H1 (cell line): ENCODE measurements around the gene CFAP97. TPM values are rescaled to one million over a fixed set of nuclear protein-coding genes. Genes with fewer than 3 reads are reported as not detected.

Experiments used
- CTCF ChIA-PET: fragments of 300-600 bp; sonication (Branson Sonifier 250); formaldehyde crosslinking; loops from one replicate; lab custom pipeline; 2021; ENCODE audit not compliant: partially characterized antibody; lab: Charles Lee
- POLR2A ChIA-PET: fragments of 300-600 bp; sonication (Branson Sonifier 250); formaldehyde crosslinking; loops from one replicate; lab custom pipeline; 2021; ENCODE audit warnings: inconsistent platforms; ENCODE audit not compliant: partially characterized antibody; lab: Charles Lee
- DNase-seq, 2 experiments: peaks; one replicate each; pipeline versions ENCODE4 v3.0.0 to v3.0.0-alpha.2; 2010 to 2022; ENCODE audit warnings: low spot score in 2 of 2, low read depth in 1 of 2, mixed read lengths in 1 of 2
- FAIRE-seq: peaks from 2 replicates; lab custom pipeline; 2011; peaks lifted over from hg19 to GRCh38; lab: Jason Lieb, UNC
- H2AFZ ChIP-seq: 2 replicates; pipeline ENCODE4 v1.8.1; 2012; ENCODE audit warnings: low read length, inconsistent platforms
- H2AK5ac ChIP-seq: 2 replicates; pipeline ENCODE4 v1.6.1; 2013; ENCODE audit warnings: low read depth, low read length
- H2BK120ac ChIP-seq: replicated peaks from 2 replicates; pipeline ENCODE3; 2013; ENCODE audit warnings: low read depth, low read length, inconsistent platforms
- H2BK12ac ChIP-seq: 2 replicates; pipeline ENCODE4 v1.6.1; 2013; ENCODE audit warnings: low read depth, low read length
- H2BK15ac ChIP-seq: 2 replicates; pipeline ENCODE4 v1.6.1; 2013; ENCODE audit warnings: low read length
- H2BK20ac ChIP-seq: 2 replicates; pipeline ENCODE4 v1.6.1; 2013; ENCODE audit warnings: low read length
- H2BK5ac ChIP-seq: 2 replicates; pipeline ENCODE4 v1.6.1; 2013; ENCODE audit warnings: low read depth, low read length
- H3K14ac ChIP-seq: 2 replicates; pipeline ENCODE4 v1.6.1; 2013; ENCODE audit warnings: inconsistent platforms; ENCODE audit not compliant: insufficient read length
- H3K18ac ChIP-seq: 2 replicates; pipeline ENCODE4 v1.6.1; 2013; ENCODE audit warnings: low read length; ENCODE audit errors: extremely low read depth
- H3K23ac ChIP-seq: 2 replicates; pipeline ENCODE4 v1.6.1; 2013; ENCODE audit warnings: inconsistent platforms; ENCODE audit not compliant: insufficient read length
- H3K23me2 ChIP-seq: 2 replicates; pipeline ENCODE4 v1.6.1; 2013; ENCODE audit warnings: low read depth, low read length
- H3K27ac ChIP-seq: 2 replicates; pipeline ENCODE4 v1.6.1; 2011; ENCODE audit warnings: low read depth, low read length, inconsistent platforms
- H3K27me3 ChIP-seq, 4 experiments: replicated peaks in 1 of 4; 1 replicate in 1 of 4; 2 replicates in 3 of 4; pipeline versions ENCODE4 v1.6.1 to v1.8.1; 2011 to 2013; ENCODE audit warnings: low read length in 3 of 4, mild to moderate bottlenecking in 3 of 4, inconsistent platforms in 2 of 4, mixed read lengths in 2 of 4, moderate library complexity in 1 of 4; ENCODE audit not compliant: control insufficient read depth in 3 of 4, insufficient read depth in 3 of 4; ENCODE audit errors: extremely low read depth in 1 of 4
- H3K36me3 ChIP-seq, 4 experiments: 2 replicates each; pipeline versions ENCODE4 v1.6.1 to v1.8.1; 2011 to 2013; ENCODE audit warnings: mild to moderate bottlenecking in 4 of 4, low read length in 3 of 4, moderate library complexity in 2 of 4, control low read depth in 1 of 4, inconsistent platforms in 1 of 4; ENCODE audit not compliant: insufficient read depth in 4 of 4, control insufficient read depth in 2 of 4
- H3K4ac ChIP-seq: replicated peaks from 2 replicates; pipeline ENCODE3; 2013; ENCODE audit warnings: low read length, low read depth, mixed read lengths, inconsistent platforms; ENCODE audit not compliant: insufficient read length
- H3K4me1 ChIP-seq, 4 experiments: replicated peaks in 1 of 4; 1 replicate in 1 of 4; 2 replicates in 3 of 4; pipeline versions ENCODE4 v1.6.1 to v1.8.1; 2011 to 2013; ENCODE audit warnings: low read length in 3 of 4, inconsistent platforms in 2 of 4, mixed read lengths in 1 of 4; ENCODE audit not compliant: insufficient read depth in 4 of 4, control insufficient read depth in 3 of 4
- H3K4me2 ChIP-seq, 2 experiments: 2 replicates each; pipeline versions ENCODE4 v1.6.1 to v1.8.1; 2011 to 2013; ENCODE audit warnings: low read depth in 2 of 2, low read length in 2 of 2, control low read depth in 1 of 2, inconsistent platforms in 1 of 2, mild to moderate bottlenecking in 1 of 2; ENCODE audit not compliant: insufficient read depth in 1 of 2
- H3K4me3 ChIP-seq, 4 experiments: fragments of 200-600, 300-600 bp in 1 of 4; sonication (generic), shearing (Covaris generic), sonication (Bioruptor Twin) in 1 of 4; 2 replicates each; pipeline versions ENCODE4 v1.5.1 to v1.8.1; 2011 to 2016; ENCODE audit warnings: low read length in 4 of 4, low read depth in 3 of 4, control low read depth in 2 of 4, inconsistent platforms in 2 of 4, mild to moderate bottlenecking in 2 of 4, mixed read lengths in 1 of 4, moderate library complexity in 1 of 4; ENCODE audit not compliant: insufficient read depth in 2 of 4; ENCODE audit errors: extremely low read depth in 1 of 4
- H3K56ac ChIP-seq: replicated peaks from 2 replicates; pipeline ENCODE3; 2013; ENCODE audit warnings: low read depth, mild to moderate bottlenecking, mixed read lengths, low read length, inconsistent platforms; ENCODE audit not compliant: insufficient read length
- H3K79me1 ChIP-seq: 2 replicates; pipeline ENCODE4 v1.6.1; 2013; ENCODE audit warnings: low read depth, low read length, control low read depth
- H3K79me2 ChIP-seq, 2 experiments: 2 replicates each; pipeline versions ENCODE4 v1.6.1 to v1.8.1; 2012 to 2013; ENCODE audit warnings: low read length in 2 of 2, mild to moderate bottlenecking in 2 of 2, inconsistent platforms in 1 of 2; ENCODE audit not compliant: insufficient read depth in 2 of 2, control insufficient read depth in 1 of 2
- H3K9ac ChIP-seq, 4 experiments: replicated peaks in 1 of 4; 1 replicate in 1 of 4; 2 replicates in 3 of 4; pipeline versions ENCODE4 v1.6.1 to v1.8.1; 2011 to 2013; ENCODE audit warnings: low read depth in 3 of 4, low read length in 3 of 4, control low read depth in 2 of 4, mild to moderate bottlenecking in 2 of 4, moderate library complexity in 2 of 4, inconsistent platforms in 1 of 4; ENCODE audit errors: extremely low read depth in 1 of 4
- H3K9me3 ChIP-seq, 2 experiments: 2 replicates each; pipeline versions ENCODE4 v1.6.1 to v1.8.1; 2012 to 2013; ENCODE audit warnings: mild to moderate bottlenecking in 2 of 2, moderate library complexity in 2 of 2, control low read depth in 1 of 2, inconsistent platforms in 1 of 2, low read depth in 1 of 2, low read length in 1 of 2, mixed read lengths in 1 of 2; ENCODE audit not compliant: insufficient read depth in 2 of 2
- H4K20me1 ChIP-seq, 2 experiments: replicated peaks in 1 of 2; 2 replicates each; pipeline versions ENCODE3 to v1.8.1; 2011 to 2013; ENCODE audit warnings: inconsistent platforms in 2 of 2, low read length in 2 of 2, mild to moderate bottlenecking in 1 of 2; ENCODE audit not compliant: insufficient read depth in 2 of 2, control insufficient read depth in 1 of 2
- H4K5ac ChIP-seq: 2 replicates; pipeline ENCODE4 v1.6.1; 2013; ENCODE audit warnings: low read length, low read depth, mixed read lengths, inconsistent platforms; ENCODE audit not compliant: insufficient read length
- H4K8ac ChIP-seq: 2 replicates; pipeline ENCODE4 v1.8.0; 2013; ENCODE audit warnings: mild to moderate bottlenecking, moderate library complexity, low read length, inconsistent platforms; ENCODE audit not compliant: insufficient read depth; ENCODE audit errors: extremely low read depth
- H4K91ac ChIP-seq: replicated peaks from 2 replicates; pipeline ENCODE3; 2013; ENCODE audit warnings: low read length, mixed read lengths, inconsistent platforms; ENCODE audit not compliant: insufficient read length
- CHD2 ChIP-seq: IDR thresholded peaks from 2 replicates; pipeline ENCODE4 v1.6.1; 2012; ENCODE audit warnings: low read length, improper control_type of control experiment
- POU5F1 ChIP-seq: IDR thresholded peaks from 2 replicates; pipeline ENCODE4 v1.6.1; 2011; ENCODE audit warnings: low read depth, mild to moderate bottlenecking, low read length, moderate library complexity
- WGBS, 2 experiments: shearing (Covaris generic) in 1 of 2; methylation state at CpG; one replicate each; pipeline versions ENCODE4 v1.1.6 to v1.1.7; 2013 to 2015; ENCODE audit warnings: low lambda C conversion rate in 2 of 2, mixed read lengths in 2 of 2, inconsistent platforms in 1 of 2, low coverage in 1 of 2, missing lambda C conversion rate in 1 of 2; ENCODE audit not compliant: insufficient replicate concordance in 2 of 2, insufficient coverage in 1 of 2, insufficient read length in 1 of 2; ENCODE audit errors: extremely low coverage in 1 of 2, missing lambda C conversion rate in 1 of 2; 5-methylcytosine and 5-hydroxymethylcytosine counted together
- polyA plus RNA-seq, 7 experiments: library from polyadenylated mRNA; depleted of rRNA in 3 of 7; stranded (reverse) in 5 of 7; unstranded in 2 of 7; fragments of >200 nt in 5 of 7; fragments of 200-250 nt in 2 of 7; gene quantifications; 1 replicate in 5 of 7; 2 replicates in 1 of 7; 4 replicates in 1 of 7; pipeline versions ENCODE4 v1.2.1 to v1.2.3, GENCODE V29; 2011 to 2013; ENCODE audit warnings: missing spikeins in 2 of 7, mixed read lengths in 2 of 7
- total RNA-seq: library from RNA; stranded (reverse); fragmentation: NEBNext Ultra II Directional; extraction: Animal tissue kit (Norgen Biotek cat#: 25700); gene quantifications from 2 replicates; pipeline ENCODE4 v1.2.1, GENCODE V29; 2021

Gene CFAP97
- total and polyA plus RNA-seq, 2 of the 8 experiments (the other 6 are each of a cell fraction or from before 2014, with no cell fraction given), result 9.2 to 40.4 TPM

- Histone ChIP-seq H3K9ac (no peak overlapping the region), H3K4me1 (no peaks in the 10 kb centered on the region), H2BK12ac (no peak overlapping the region), H3K36me3 (peaks cover 0 to 17% (median 7%) of the 10 kb centered on the region in 4 experiments; a peak in 5 of 8 replicates), H3K27me3 (no peaks in the 10 kb centered on the region), H2AK5ac (no peak overlapping the region), H3K9me3 (no peaks in the 10 kb centered on the region), H3K23me2 (no peaks in the 10 kb centered on the region), H4K91ac (no peak overlapping the region), H4K20me1 (no peaks in the 10 kb centered on the region), H2BK120ac (no peak overlapping the region), H4K5ac (no peak overlapping the region), H2BK15ac (no peak overlapping the region), H3K56ac (no peak overlapping the region), H3K4me3 (no peak overlapping the region), H3K23ac (no peak overlapping the region), H4K8ac (no peak overlapping the region), H3K18ac (no peak overlapping the region), H3K4ac (no peak overlapping the region), H3K4me2 (no peak overlapping the region), H2BK20ac (no peak overlapping the region), H2AFZ (no peak overlapping the region), H3K14ac (no peak overlapping the region), H3K79me1 (no peaks in the 10 kb centered on the region; the same call in 1 of the 2 replicates), H3K27ac (no peak overlapping the region), H3K79me2 (peaks cover 0 to 14% of the 10 kb centered on the region in 2 experiments; a peak in 3 of 4 replicates), H2BK5ac (no peak overlapping the region)
- DNase-seq (no peak), FAIRE-seq (no peak)
- WGBS, 2 experiments, result 91% methylated on average over 4 of the region's 4 CpGs; no CpG with 5 or more reads in 1 of the 2 experiments
- ChIA-PET POLR2A (no interaction called here), CTCF (no interaction called here)
- TF ChIP-seq CHD2, result no peak
- no peak for TF ChIP-seq POU5F1
These were observed 14.0 kb downstream of the CFAP97 start for GRCh38 chr4:185189606-185190305.
